Progenitor cell of endocrine pancreas (in vitro differentiated cells): ENCODE measurements around the gene VIPR2. TPM values are rescaled to one million over a fixed set of nuclear protein-coding genes. Genes with fewer than 3 reads are reported as not detected.

Source experiments
- DNase-seq: peaks from one replicate; pipeline ENCODE4 v3.0.0; 2021; ENCODE audit warnings: low spot score; ENCODE audit not compliant: unreplicated experiment
- H3K27ac Mint-ChIP-seq: 2 replicates; pipeline ENCODE4 v1.8.0; 2021; ENCODE audit warnings: mild to moderate bottlenecking, moderate library complexity, mixed read lengths
- H3K27me3 Mint-ChIP-seq: 2 replicates; pipeline ENCODE4 v1.8.0; 2021; ENCODE audit warnings: mixed read lengths
- H3K36me3 Mint-ChIP-seq: 2 replicates; pipeline ENCODE4 v1.8.0; 2022; ENCODE audit warnings: mixed read lengths; ENCODE audit not compliant: insufficient read depth
- H3K4me1 Mint-ChIP-seq: 2 replicates; pipeline ENCODE4 v1.8.0; 2021; ENCODE audit warnings: low read depth, mixed read lengths
- H3K4me3 Mint-ChIP-seq: 2 replicates; pipeline ENCODE4 v1.8.0; 2021; ENCODE audit warnings: low read depth, mild to moderate bottlenecking, moderate library complexity, mixed read lengths
- H3K9me3 Mint-ChIP-seq: 2 replicates; pipeline ENCODE4 v1.8.0; 2021; ENCODE audit warnings: low read depth, mixed read lengths
- total RNA-seq: library from RNA; stranded (reverse); gene quantifications from 2 replicates; pipeline ENCODE4 v1.2.1, GENCODE V29; 2021
- TF ChIP-seq, protein P1 (sequence below): fragments of 200-600 bp; sonication (generic); IDR thresholded peaks from one replicate; pipeline ENCODE4 v1.5.0; 2021; ENCODE audit warnings: antibody characterized with exemption, mild to moderate bottlenecking; ENCODE audit not compliant: unreplicated experiment

The VIPR2 gene
- total RNA-seq, 1 donor from 2014 or later, result 0.36 TPM

DNA sequence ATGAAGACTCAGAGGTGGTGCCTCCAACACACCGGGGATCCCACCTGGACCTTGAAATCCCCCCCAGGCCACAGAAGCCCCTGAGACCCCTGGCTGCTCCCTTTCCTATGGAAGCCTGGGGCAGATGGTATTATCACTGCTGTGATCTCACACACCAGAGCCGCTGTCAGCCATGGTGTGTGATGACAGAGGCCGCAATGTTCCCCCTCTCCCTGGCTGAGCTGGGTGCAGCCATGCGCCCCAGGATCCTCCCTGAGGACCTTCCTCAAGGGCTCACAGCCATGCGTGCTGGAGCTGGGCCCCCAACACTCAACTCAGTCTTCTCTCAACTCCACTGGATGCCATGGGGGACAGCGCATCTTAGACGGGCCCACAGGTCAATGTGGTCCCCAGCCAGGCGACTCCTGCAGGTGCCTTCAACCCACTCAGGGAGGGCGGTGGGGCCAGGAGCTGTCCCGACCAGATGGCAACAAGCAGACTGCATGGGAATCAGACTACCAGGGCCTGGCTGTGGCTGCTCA lies 44.9 kb downstream of the VIPR2 start:
- Mint-ChIP-seq H3K27ac (no peak overlapping the region), H3K27me3 (peaks cover 9% of the 10 kb centered on the region), H3K4me3 (no peak overlapping the region), H3K36me3 (no peaks in the 10 kb centered on the region), H3K4me1 (no peaks in the 10 kb centered on the region), H3K9me3 (peaks cover 10% of the 10 kb centered on the region)
- TF ChIP-seq, protein P1, sequence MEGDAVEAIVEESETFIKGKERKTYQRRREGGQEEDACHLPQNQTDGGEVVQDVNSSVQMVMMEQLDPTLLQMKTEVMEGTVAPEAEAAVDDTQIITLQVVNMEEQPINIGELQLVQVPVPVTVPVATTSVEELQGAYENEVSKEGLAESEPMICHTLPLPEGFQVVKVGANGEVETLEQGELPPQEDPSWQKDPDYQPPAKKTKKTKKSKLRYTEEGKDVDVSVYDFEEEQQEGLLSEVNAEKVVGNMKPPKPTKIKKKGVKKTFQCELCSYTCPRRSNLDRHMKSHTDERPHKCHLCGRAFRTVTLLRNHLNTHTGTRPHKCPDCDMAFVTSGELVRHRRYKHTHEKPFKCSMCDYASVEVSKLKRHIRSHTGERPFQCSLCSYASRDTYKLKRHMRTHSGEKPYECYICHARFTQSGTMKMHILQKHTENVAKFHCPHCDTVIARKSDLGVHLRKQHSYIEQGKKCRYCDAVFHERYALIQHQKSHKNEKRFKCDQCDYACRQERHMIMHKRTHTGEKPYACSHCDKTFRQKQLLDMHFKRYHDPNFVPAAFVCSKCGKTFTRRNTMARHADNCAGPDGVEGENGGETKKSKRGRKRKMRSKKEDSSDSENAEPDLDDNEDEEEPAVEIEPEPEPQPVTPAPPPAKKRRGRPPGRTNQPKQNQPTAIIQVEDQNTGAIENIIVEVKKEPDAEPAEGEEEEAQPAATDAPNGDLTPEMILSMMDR, result no peak
- DNase-seq, result no peak

DNA sequence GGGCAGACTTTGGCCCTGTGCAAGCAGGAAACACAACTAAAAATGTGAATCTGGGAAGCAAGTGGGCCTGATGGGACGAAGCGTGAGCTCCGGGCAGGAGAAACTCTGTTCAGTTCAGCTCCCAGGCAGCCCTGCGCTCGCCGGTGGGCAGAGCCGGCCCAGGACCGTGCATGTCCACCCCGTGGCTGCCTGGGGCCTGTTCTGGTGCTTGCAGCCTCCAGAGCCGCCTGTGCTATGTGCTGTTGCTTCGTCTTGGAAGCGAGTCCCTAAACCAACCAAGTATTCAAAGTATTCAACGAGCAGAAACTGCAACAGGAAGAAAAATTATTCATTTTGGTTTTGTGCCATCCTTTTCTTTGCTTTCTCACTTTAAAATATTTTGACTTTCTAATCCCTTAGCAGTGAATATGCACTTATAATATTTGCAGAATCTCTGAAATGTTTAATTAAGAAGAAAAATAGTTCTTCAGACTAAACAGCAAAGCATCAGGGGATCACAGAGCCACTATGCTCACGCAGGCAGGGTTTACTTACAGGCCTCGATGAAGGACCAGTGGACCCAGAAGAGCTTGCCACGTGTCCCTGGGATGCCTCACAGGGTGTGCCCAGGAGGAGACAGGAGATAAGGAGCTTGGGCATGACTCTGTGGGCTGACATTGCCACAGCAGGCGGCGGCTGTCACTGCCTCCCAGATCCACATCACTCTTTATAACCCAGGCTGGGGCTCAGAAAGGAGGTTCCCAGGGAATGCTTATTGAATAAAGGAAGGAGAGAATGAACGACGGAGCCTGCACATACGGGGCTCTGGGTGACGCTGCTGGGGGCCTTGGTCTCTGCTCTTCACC lies 45.6 kb downstream of the VIPR2 start:
- peaks cover 12% of the 10 kb centered on the region for H3K27me3 Mint-ChIP-seq
- H3K9me3 Mint-ChIP-seq, result peaks cover 10% of the 10 kb centered on the region
- H3K36me3 Mint-ChIP-seq, result no peaks in the 10 kb centered on the region
- no peak overlapping the region for H3K27ac Mint-ChIP-seq
- TF ChIP-seq, protein P1, result no peak
- H3K4me1 Mint-ChIP-seq, result no peaks in the 10 kb centered on the region
- H3K4me3 Mint-ChIP-seq, result no peak overlapping the region
- no peak for DNase-seq

DNA sequence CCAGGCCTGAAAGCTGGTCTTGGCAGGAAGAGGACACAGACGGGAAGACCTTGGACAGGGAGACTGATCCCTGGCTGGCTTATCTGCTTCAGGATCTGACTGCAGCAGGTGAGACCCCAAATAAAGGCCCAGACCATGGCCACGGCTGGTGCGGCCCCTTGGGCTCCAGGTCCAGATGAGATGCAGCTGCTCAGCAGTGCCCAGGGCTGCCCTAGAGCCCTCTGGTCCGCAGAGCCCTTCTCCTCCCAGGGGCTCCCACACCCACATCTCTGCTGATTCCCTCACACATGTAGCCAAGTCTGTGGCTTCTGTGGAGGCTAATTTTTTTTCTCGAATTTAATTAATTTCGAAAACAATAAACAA lies 46.3 kb downstream of the VIPR2 start:
- no peaks in the 10 kb centered on the region for H3K4me1 Mint-ChIP-seq
- H3K27ac Mint-ChIP-seq, result no peak overlapping the region
- TF ChIP-seq, protein P1, result no peak
- H3K9me3 Mint-ChIP-seq, result peaks cover 10% of the 10 kb centered on the region
- no peak overlapping the region for H3K4me3 Mint-ChIP-seq
- DNase-seq, result no peak
- H3K27me3 Mint-ChIP-seq, result peaks cover 12% of the 10 kb centered on the region
- H3K36me3 Mint-ChIP-seq, result no peaks in the 10 kb centered on the region

DNA sequence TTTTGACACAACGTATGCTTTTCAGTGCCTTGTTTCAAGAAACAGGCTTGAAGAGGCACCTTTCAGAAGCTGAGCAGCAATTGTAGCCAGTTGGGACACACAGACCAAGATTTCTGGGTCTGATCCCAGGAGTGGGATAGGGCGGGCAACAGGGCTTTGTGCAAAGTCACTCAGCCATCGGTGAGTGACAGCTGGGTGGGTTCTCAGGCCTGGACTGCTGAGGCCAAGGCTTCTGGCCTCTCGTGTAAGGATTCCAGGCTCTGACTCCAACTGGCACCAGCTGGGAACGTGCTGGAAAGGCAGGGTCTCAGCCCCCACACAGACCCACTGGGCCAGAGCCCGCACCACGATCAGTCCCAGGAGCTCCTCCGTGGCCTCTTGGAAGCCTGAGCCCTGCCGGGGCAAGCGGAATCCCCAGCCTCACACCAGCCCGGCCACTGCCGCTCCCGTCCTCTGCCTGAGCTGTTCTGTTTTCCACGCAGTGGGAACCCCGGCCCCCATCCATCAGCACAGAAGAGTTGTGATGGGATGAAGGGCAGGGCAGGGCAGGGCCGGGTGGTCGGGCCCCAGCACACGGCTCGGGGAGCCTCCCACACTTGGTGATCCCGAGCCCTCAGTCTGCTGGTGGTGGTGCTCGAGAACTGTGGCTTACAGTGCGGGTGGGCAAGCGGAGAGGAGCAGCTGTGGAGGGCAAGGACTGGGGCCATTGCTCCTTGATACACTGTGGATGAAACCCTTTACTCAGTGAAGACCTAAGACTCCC lies 46.8 kb downstream of the VIPR2 start:
- peaks cover 10% of the 10 kb centered on the region for H3K9me3 Mint-ChIP-seq
- H3K27ac Mint-ChIP-seq, result no peak overlapping the region
- H3K36me3 Mint-ChIP-seq, result no peaks in the 10 kb centered on the region
- H3K27me3 Mint-ChIP-seq, result peaks cover 9% of the 10 kb centered on the region
- DNase-seq, result no peak
- TF ChIP-seq, protein P1, result no peak
- no peaks in the 10 kb centered on the region for H3K4me1 Mint-ChIP-seq
- H3K4me3 Mint-ChIP-seq, result no peak overlapping the region
